K562 (cell line): Measurements from ENCODE around the gene FAM174C. TPM values are rescaled to one million over a fixed set of nuclear protein-coding genes. Genes with fewer than 3 reads are reported as not detected.

Source experiments
- ATAC-seq: fragments of 200-7000 bp; cut with Tn5 transposase; 3 replicates; pipeline ENCODE4 v1.9.1; 2020; ENCODE audit warnings: moderate library complexity
- BruUV-seq: library from RNA; stranded (reverse); fragments of 400-500 nt; replicated peaks from 2 replicates; lab custom pipeline; 2021; lab: Mats Ljungman, UMichigan
- CTCF ChIA-PET: fragments of 300-600 bp; formaldehyde crosslinking; extraction: SDS; loops from one replicate; lab custom pipeline; 2021; ENCODE audit warnings: low intra/inter-chr PET ratio; lab: Yijun Ruan, JAX
- POLR2A ChIA-PET: fragments of 300-600, 350-650 bp; sonication (Branson Sonifier 250); formaldehyde crosslinking; extraction: SDS; loops from one replicate; lab custom pipeline; 2021; ENCODE audit warnings: antibody characterized with exemption, inconsistent platforms; lab: Yijun Ruan, JAX
- DNase-seq, 4 experiments: peaks; one replicate each; pipeline versions ENCODE4 v3.0.0 to v3.0.0-alpha.2; 2011 to 2018; ENCODE audit warnings: low spot score in 3 of 4, mixed read lengths in 3 of 4; ENCODE audit errors: extremely low read depth in 1 of 4
- FAIRE-seq: peaks from 2 replicates; lab custom pipeline; 2011; peaks lifted over from hg19 to GRCh38; lab: Jason Lieb, UNC
- H2AFZ ChIP-seq: 2 replicates; pipeline ENCODE4 v1.6.0; 2011; ENCODE audit warnings: low read depth, low read length, control low read depth, inconsistent platforms
- H3K27ac ChIP-seq: fragments of 200-600 bp; 3 replicates; pipeline ENCODE4 v1.8.0; 2011; ENCODE audit warnings: low read depth, mild to moderate bottlenecking, control low read depth, inconsistent platforms, low read length, moderate library complexity, mixed read lengths; ENCODE audit errors: extremely low read depth
- H3K27me3 ChIP-seq, 2 experiments: fragments of 300-600 bp in 1 of 2; 2 replicates in 1 of 2; 3 replicates in 1 of 2; pipeline versions ENCODE4 v1.6.0 to v1.8.0; 2011; ENCODE audit warnings: inconsistent platforms in 2 of 2, low read length in 2 of 2, mild to moderate bottlenecking in 1 of 2, mixed read lengths in 1 of 2, moderate library complexity in 1 of 2; ENCODE audit not compliant: control insufficient read depth in 2 of 2, insufficient read depth in 2 of 2
- H3K36me3 ChIP-seq: fragments of 300-600 bp; 3 replicates; pipeline ENCODE4 v1.8.0; 2011; ENCODE audit warnings: mild to moderate bottlenecking, low read length, inconsistent platforms; ENCODE audit not compliant: control insufficient read depth, insufficient read depth
- H3K4me1 ChIP-seq, 2 experiments: fragments of 200-600 bp in 1 of 2; replicated peaks in 1 of 2; 2 replicates in 1 of 2; 3 replicates in 1 of 2; pipeline versions ENCODE4 v1.5.1 to v1.8.0; 2011; ENCODE audit warnings: inconsistent platforms in 2 of 2, low read length in 2 of 2, mild to moderate bottlenecking in 1 of 2, mixed read lengths in 1 of 2, moderate library complexity in 1 of 2; ENCODE audit not compliant: control insufficient read depth in 2 of 2, insufficient read depth in 2 of 2
- H3K4me2 ChIP-seq: 2 replicates; pipeline ENCODE4 v1.6.1; 2011; ENCODE audit warnings: low read length, control low read depth, inconsistent platforms, mixed read lengths; ENCODE audit not compliant: insufficient read depth
- H3K4me3 ChIP-seq: fragments of 200-600 bp; sonication (generic), shearing (Covaris generic); 2 replicates; pipeline ENCODE4 v1.5.1; 2016; ENCODE audit warnings: control low read depth, inconsistent platforms
- H3K79me2 ChIP-seq: fragments of 200-600 bp; 3 replicates; pipeline ENCODE4 v1.8.0; 2011; ENCODE audit warnings: low read length, inconsistent platforms; ENCODE audit not compliant: control insufficient read depth, insufficient read depth
- H3K9ac ChIP-seq, 2 experiments: 2 replicates each; pipeline versions ENCODE4 v1.6.0 to v1.6.1; 2011; ENCODE audit warnings: low read depth in 2 of 2, low read length in 2 of 2, control low read depth in 1 of 2, inconsistent platforms in 1 of 2, mild to moderate bottlenecking in 1 of 2, mixed read lengths in 1 of 2; ENCODE audit not compliant: insufficient read depth in 1 of 2
- H3K9me1 ChIP-seq: one replicate; pipeline ENCODE4 v1.6.0; 2011; ENCODE audit warnings: inconsistent platforms, mild to moderate bottlenecking, low read length, moderate library complexity; ENCODE audit not compliant: control insufficient read depth, insufficient read depth
- H3K9me3 ChIP-seq: replicated peaks from 2 replicates; pipeline ENCODE4 v1.5.1; 2011; ENCODE audit warnings: low read depth, low read length, inconsistent platforms; ENCODE audit not compliant: control insufficient read depth, insufficient read depth
- H4K20me1 ChIP-seq: replicated peaks from 2 replicates; pipeline ENCODE4 v1.6.1; 2011; ENCODE audit warnings: low read length, inconsistent platforms, mixed read lengths; ENCODE audit not compliant: control insufficient read depth, insufficient read depth
- FOXJ2 ChIP-seq: fragments of 200-800 bp; sonication (Bioruptor generic); IDR thresholded peaks from 2 replicates; pipeline ENCODE4 v1.6.1; 2016; ENCODE audit warnings: missing genetic modification characterization, missing compliant biosample characterization
- KLF10 ChIP-seq: fragments of 250-450 bp; sonication (Bioruptor Pico); IDR thresholded peaks from 2 replicates; pipeline ENCODE4 v1.6.1; 2021; ENCODE audit warnings: matching md5 sums
- MED1 ChIP-seq: sonication (generic); formaldehyde crosslinking; IDR thresholded peaks from 2 replicates; pipeline ENCODE4 v1.8.1; 2023; ENCODE audit warnings: missing genetic modification reagents, borderline replicate concordance
- POLR3G ChIP-seq: IDR thresholded peaks from 2 replicates; pipeline ENCODE4 v1.6.1; 2011; ENCODE audit not compliant: insufficient read length, insufficient replicate concordance; ENCODE audit errors: extremely low read depth
- ZBTB7A ChIP-seq: IDR thresholded peaks from 2 replicates; pipeline ENCODE4 v1.6.1; 2011; ENCODE audit warnings: low read depth, mild to moderate bottlenecking, low read length, moderate library complexity, borderline replicate concordance; ENCODE audit not compliant: control insufficient read depth
- ZFPM2 ChIP-seq: fragments of 250-450 bp; sonication (Bioruptor Pico); IDR thresholded peaks from 2 replicates; pipeline ENCODE4 v1.5.1; 2022; ENCODE audit warnings: mild to moderate bottlenecking
- WGBS: fragments of 100-300 bp; shearing (Covaris generic); methylation state at CpG from one replicate; pipeline ENCODE4 v1.1.6; 2016; ENCODE audit warnings: low coverage, mixed read lengths; ENCODE audit not compliant: insufficient coverage; ENCODE audit errors: missing lambda C conversion rate; 5-methylcytosine and 5-hydroxymethylcytosine counted together
- in situ Hi-C: fragments of 300-500 bp; cut with MboI; formaldehyde crosslinking; loops from 4 replicates; pipeline ENCODE4 v1.15.0; 2018; ENCODE audit warnings: inconsistent platforms, mixed read lengths
- intact Hi-C: fragments of 100-400 bp; cut with micrococcal nuclease; formaldehyde crosslinking; loops from 2 replicates; pipeline ENCODE4 v1.14.2; 2022
- polyA plus RNA-seq, 8 experiments: library from polyadenylated mRNA; depleted of rRNA in 4 of 8; stranded (reverse) in 5 of 8; unstranded in 3 of 8; fragments of >200 nt; fragmentation: Nextera tagmentation in 2 of 8; fragmentation: Illumina TruSeq in 1 of 8; extraction: Ambion mirVana in 2 of 8; extraction: Trizol in 1 of 8; gene quantifications; 2 replicates each; pipeline versions ENCODE4 v1.2.1 to v1.2.3, GENCODE V29; 2011 to 2014; ENCODE audit warnings: inconsistent platforms in 1 of 8, missing spikeins in 1 of 8
- total RNA-seq, 7 experiments: library from RNA; depleted of rRNA in 6 of 7; stranded (reverse); fragments of >200 nt in 6 of 7; fragmentation: Illumina TruSeq in 2 of 7; extraction: Trizol in 2 of 7; gene quantifications; 2 replicates each; pipeline versions ENCODE4 v1.2.1 to v1.2.3, GENCODE V29; 2011 to 2021; ENCODE audit warnings: low replicate concordance in 1 of 7
- TF ChIP-seq, protein P1 (sequence below): sonication (generic); formaldehyde crosslinking; IDR thresholded peaks from 2 replicates; pipeline ENCODE4 v1.8.0; 2022; ENCODE audit warnings: mild to moderate bottlenecking, missing genetic modification reagents

The FAM174C gene
- total and polyA plus RNA-seq, 9 of the 15 experiments (the other 6 are each of a cell fraction or from before 2014, with no cell fraction given) = 0.66 to 89.6 (median 20.3) TPM

DNA sequence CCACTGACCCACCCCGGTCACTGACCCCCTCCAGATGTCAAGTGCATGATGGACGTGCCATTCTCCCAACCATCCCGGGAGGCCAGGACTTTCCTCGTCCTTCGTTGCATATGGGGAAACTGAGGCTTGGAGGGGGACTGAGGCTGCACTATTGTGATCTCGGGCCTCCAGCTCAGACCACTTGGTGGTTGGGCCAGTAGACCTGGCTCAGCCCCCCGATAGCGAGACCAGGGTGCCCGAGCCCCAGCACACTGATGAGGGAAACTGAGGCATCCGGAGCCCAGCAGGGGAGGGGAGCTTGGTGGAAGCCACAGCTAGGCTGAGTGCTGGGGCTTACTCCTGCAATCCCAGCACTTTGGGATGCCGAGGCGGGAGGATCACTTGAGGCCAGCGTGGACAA is 20.7 kb downstream of the FAM174C start (continued):
- TF ChIP-seq, protein P1, sequence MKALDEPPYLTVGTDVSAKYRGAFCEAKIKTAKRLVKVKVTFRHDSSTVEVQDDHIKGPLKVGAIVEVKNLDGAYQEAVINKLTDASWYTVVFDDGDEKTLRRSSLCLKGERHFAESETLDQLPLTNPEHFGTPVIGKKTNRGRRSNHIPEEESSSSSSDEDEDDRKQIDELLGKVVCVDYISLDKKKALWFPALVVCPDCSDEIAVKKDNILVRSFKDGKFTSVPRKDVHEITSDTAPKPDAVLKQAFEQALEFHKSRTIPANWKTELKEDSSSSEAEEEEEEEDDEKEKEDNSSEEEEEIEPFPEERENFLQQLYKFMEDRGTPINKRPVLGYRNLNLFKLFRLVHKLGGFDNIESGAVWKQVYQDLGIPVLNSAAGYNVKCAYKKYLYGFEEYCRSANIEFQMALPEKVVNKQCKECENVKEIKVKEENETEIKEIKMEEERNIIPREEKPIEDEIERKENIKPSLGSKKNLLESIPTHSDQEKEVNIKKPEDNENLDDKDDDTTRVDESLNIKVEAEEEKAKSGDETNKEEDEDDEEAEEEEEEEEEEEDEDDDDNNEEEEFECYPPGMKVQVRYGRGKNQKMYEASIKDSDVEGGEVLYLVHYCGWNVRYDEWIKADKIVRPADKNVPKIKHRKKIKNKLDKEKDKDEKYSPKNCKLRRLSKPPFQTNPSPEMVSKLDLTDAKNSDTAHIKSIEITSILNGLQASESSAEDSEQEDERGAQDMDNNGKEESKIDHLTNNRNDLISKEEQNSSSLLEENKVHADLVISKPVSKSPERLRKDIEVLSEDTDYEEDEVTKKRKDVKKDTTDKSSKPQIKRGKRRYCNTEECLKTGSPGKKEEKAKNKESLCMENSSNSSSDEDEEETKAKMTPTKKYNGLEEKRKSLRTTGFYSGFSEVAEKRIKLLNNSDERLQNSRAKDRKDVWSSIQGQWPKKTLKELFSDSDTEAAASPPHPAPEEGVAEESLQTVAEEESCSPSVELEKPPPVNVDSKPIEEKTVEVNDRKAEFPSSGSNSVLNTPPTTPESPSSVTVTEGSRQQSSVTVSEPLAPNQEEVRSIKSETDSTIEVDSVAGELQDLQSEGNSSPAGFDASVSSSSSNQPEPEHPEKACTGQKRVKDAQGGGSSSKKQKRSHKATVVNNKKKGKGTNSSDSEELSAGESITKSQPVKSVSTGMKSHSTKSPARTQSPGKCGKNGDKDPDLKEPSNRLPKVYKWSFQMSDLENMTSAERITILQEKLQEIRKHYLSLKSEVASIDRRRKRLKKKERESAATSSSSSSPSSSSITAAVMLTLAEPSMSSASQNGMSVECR (CRISPR knock-in tag) = no peak
- TF ChIP-seq KLF10 (CRISPR knock-in tag) = no peak
- TF ChIP-seq, all 486 proteins: peak for 3

DNA sequence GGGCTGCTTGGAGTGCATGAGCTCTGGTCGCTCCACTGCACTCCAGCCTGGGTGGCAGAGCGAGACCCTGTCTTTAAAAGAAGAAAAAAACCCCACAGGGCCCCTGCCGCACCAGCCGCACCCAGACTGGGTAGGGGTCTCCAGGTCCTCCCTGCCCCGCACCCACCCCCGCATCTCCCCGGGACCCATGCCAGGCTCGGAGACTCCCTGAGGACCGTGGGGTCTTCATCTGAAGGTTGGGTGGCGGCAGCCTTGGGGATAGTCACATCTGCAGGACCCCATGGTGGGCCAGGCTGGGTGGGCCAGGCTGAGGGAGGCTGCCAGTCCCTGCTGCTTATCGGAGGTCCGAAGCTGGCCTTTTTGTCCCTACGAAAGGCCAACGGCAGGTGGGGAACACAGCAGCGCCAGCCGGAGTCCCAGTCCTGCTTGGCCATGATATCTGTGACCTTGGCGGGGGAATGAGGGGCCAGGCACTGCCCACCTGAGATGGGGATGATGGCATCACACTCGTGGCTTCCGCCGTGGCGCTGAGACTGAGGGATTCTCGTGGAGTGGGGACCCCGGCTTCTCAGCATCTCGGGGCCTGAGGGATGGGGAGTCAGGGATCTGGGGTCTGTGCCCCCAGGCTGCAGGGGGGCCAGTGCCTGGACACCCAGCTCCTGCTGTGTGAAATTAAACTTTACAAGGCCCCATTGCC is 21.4 kb downstream of the FAM174C start:
- no peak for FAIRE-seq
- H3K27ac ChIP-seq = no peak overlapping the region
- no peaks in the 10 kb centered on the region for H3K79me2 ChIP-seq
- peaks cover 16 to 49% of the 10 kb centered on the region in 2 experiments; a peak in 3 of 5 replicates for H3K27me3 ChIP-seq
- H3K4me2 ChIP-seq = no peak overlapping the region
- in situ Hi-C loops = no loop called here
- no peak for DNase-seq
- H2AFZ ChIP-seq = no peak overlapping the region
- peaks cover 3% of the 10 kb centered on the region for H3K9me1 ChIP-seq
- H3K4me1 ChIP-seq = peaks cover 0 to 68% of the 10 kb centered on the region in 2 experiments; a peak in 3 of 5 replicates
- no peaks in the 10 kb centered on the region for H3K9me3 ChIP-seq
- intact Hi-C loops = no loop called here
- POLR2A ChIA-PET = no interaction called here
- WGBS = 18% methylated on average over 17 of the region's 24 CpGs
- no peak for TF ChIP-seq MED1 (CRISPR knock-in tag)
- no peak for TF ChIP-seq FOXJ2 (tag)
- no peak for TF ChIP-seq ZFPM2 (CRISPR knock-in tag)
- TF ChIP-seq ZBTB7A = peak; percentile 67; the same call in 1 of the 2 replicates
- TF ChIP-seq POLR3G = no peak
- H3K4me3 ChIP-seq = no peak overlapping the region
- ATAC-seq = no peak
- BruUV-seq = no TSS peak
- CTCF ChIA-PET = no interaction called here
- H3K9ac ChIP-seq = peak overlapping the region in 1 of 2 experiments; percentile 60; a peak in 2 of 4 replicates
- no peaks in the 10 kb centered on the region for H3K36me3 ChIP-seq
- no peaks in the 10 kb centered on the region; the same call in 1 of the 2 replicates for H4K20me1 ChIP-seq
